ENCODE results near the gene PPP1R12B.
"Not testable (repeated sequence)": the region's sequence is repeated elsewhere in the genome, so short reads cannot be mapped to it uniquely, and the experiment has no call there.

The PPP1R12B gene

GRCh38 chr1:202419731-202420130, 71.2 kb downstream of the PPP1R12B start:
- not testable (repeated sequence) for H3K79me2 ChIP-seq (ENCODE audit: control insufficient read depth, low read length)

GRCh38 chr1:202420422-202421094, 72.1 kb downstream of the PPP1R12B start:
- H3K36me3 ChIP-seq (ENCODE audit: control insufficient read depth, low read length); H3K27me3 ChIP-seq (ENCODE audit: control insufficient read depth, low read length); H3K4me3 ChIP-seq (ENCODE audit: low read length); H3K4me1 ChIP-seq (ENCODE audit: control insufficient read depth, low read length); H3K9me2 ChIP-seq (replicated peaks; ENCODE audit: control insufficient read depth, low read length); H3F3A ChIP-seq (ENCODE audit: control insufficient read depth, insufficient read depth); H3K27ac ChIP-seq (ENCODE audit: low read depth, low read length); H4K20me1 ChIP-seq (ENCODE audit: control insufficient read depth, insufficient read depth, low read depth, low read length); H3K4me2 ChIP-seq (ENCODE audit: low read length); H3K9me3 ChIP-seq (ENCODE audit: control insufficient read depth, insufficient read depth, low read length); H3K79me2 ChIP-seq (ENCODE audit: control insufficient read depth, low read length): not testable (repeated sequence)

More at GRCh38 chr1:202419731-202420130, 71.2 kb downstream of the PPP1R12B start:
- H3K4me3 ChIP-seq (ENCODE audit: low read length); H3K4me1 ChIP-seq (ENCODE audit: control insufficient read depth, low read length); H4K20me1 ChIP-seq (ENCODE audit: control insufficient read depth, insufficient read depth, low read depth, low read length); H3K9me3 ChIP-seq (ENCODE audit: control insufficient read depth, insufficient read depth, low read length); H3F3A ChIP-seq (ENCODE audit: control insufficient read depth, insufficient read depth); H3K27me3 ChIP-seq (ENCODE audit: control insufficient read depth, low read length); H3K9me2 ChIP-seq (replicated peaks; ENCODE audit: control insufficient read depth, low read length); H3K36me3 ChIP-seq (ENCODE audit: control insufficient read depth, low read length); H3K4me2 ChIP-seq (ENCODE audit: low read length); H3K27ac ChIP-seq (ENCODE audit: low read depth, low read length): not testable (repeated sequence)

GRCh38 chr1:202422709-202423108, 74.2 kb downstream of the PPP1R12B start:
- not testable (repeated sequence) for H3K9me2 ChIP-seq (replicated peaks; ENCODE audit: control insufficient read depth, low read length); H4K20me1 ChIP-seq (ENCODE audit: control insufficient read depth, insufficient read depth, low read depth, low read length); H3K27ac ChIP-seq (ENCODE audit: low read depth, low read length); H3K27me3 ChIP-seq (ENCODE audit: control insufficient read depth, low read length); H3K4me3 ChIP-seq (ENCODE audit: low read length); H3F3A ChIP-seq (ENCODE audit: control insufficient read depth, insufficient read depth); H3K9me3 ChIP-seq (ENCODE audit: control insufficient read depth, insufficient read depth, low read length); H3K79me2 ChIP-seq (ENCODE audit: control insufficient read depth, low read length); H3K4me1 ChIP-seq (ENCODE audit: control insufficient read depth, low read length); H3K4me2 ChIP-seq (ENCODE audit: low read length); H3K36me3 ChIP-seq (ENCODE audit: control insufficient read depth, low read length)

GRCh38 chr1:202424260-202424659, 75.8 kb downstream of the PPP1R12B start:
- not testable (repeated sequence) for H3K27me3 ChIP-seq (ENCODE audit: control insufficient read depth, low read length); H3K4me2 ChIP-seq (ENCODE audit: low read length); H3K36me3 ChIP-seq (ENCODE audit: control insufficient read depth, low read length); H3K9me2 ChIP-seq (replicated peaks; ENCODE audit: control insufficient read depth, low read length); H4K20me1 ChIP-seq (ENCODE audit: control insufficient read depth, insufficient read depth, low read depth, low read length); H3K4me1 ChIP-seq (ENCODE audit: control insufficient read depth, low read length); H3K27ac ChIP-seq (ENCODE audit: low read depth, low read length); H3K4me3 ChIP-seq (ENCODE audit: low read length); H3F3A ChIP-seq (ENCODE audit: control insufficient read depth, insufficient read depth); H3K9me3 ChIP-seq (ENCODE audit: control insufficient read depth, insufficient read depth, low read length); H3K79me2 ChIP-seq (ENCODE audit: control insufficient read depth, low read length)

- not testable (repeated sequence) for H3K4me1 ChIP-seq (ENCODE audit: control insufficient read depth, low read length); H3K79me2 ChIP-seq (ENCODE audit: control insufficient read depth, low read length); H3F3A ChIP-seq (ENCODE audit: control insufficient read depth, insufficient read depth); H3K4me2 ChIP-seq (ENCODE audit: low read length); H3K36me3 ChIP-seq (ENCODE audit: control insufficient read depth, low read length); H3K27me3 ChIP-seq (ENCODE audit: control insufficient read depth, low read length); H4K20me1 ChIP-seq (ENCODE audit: control insufficient read depth, insufficient read depth, low read depth, low read length); H3K9me2 ChIP-seq (replicated peaks; ENCODE audit: control insufficient read depth, low read length); H3K4me3 ChIP-seq (ENCODE audit: low read length); H3K27ac ChIP-seq (ENCODE audit: low read depth, low read length); H3K9me3 ChIP-seq (ENCODE audit: control insufficient read depth, insufficient read depth, low read length)
Observed at GRCh38 chr1:202430111-202430510, 81.6 kb downstream of the PPP1R12B start.

- H3K27me3 ChIP-seq (ENCODE audit: control insufficient read depth, low read length); H3K79me2 ChIP-seq (ENCODE audit: control insufficient read depth, low read length); H3F3A ChIP-seq (ENCODE audit: control insufficient read depth, insufficient read depth); H3K9me2 ChIP-seq (replicated peaks; ENCODE audit: control insufficient read depth, low read length); H3K27ac ChIP-seq (ENCODE audit: low read depth, low read length); H4K20me1 ChIP-seq (ENCODE audit: control insufficient read depth, insufficient read depth, low read depth, low read length); H3K4me1 ChIP-seq (ENCODE audit: control insufficient read depth, low read length); H3K9me3 ChIP-seq (ENCODE audit: control insufficient read depth, insufficient read depth, low read length); H3K4me2 ChIP-seq (ENCODE audit: low read length); H3K4me3 ChIP-seq (ENCODE audit: low read length): not testable (repeated sequence)
- H3K36me3 ChIP-seq (ENCODE audit: control insufficient read depth, low read length), result peaks cover 11% of the 10 kb centered on the region; the same call in 1 of the 2 replicates
Observed at GRCh38 chr1:202432338-202432737, 83.8 kb downstream of the PPP1R12B start.
